Activated CD4-positive, alpha-beta T cell treated with anti-CD3 and anti-CD28 coated beads for 36 hours (primary cell): Measurements from ENCODE around the gene FAM228B. TPM values are rescaled to one million over a fixed set of nuclear protein-coding genes. Genes with fewer than 3 reads are reported as not detected.
A peak's percentile ranks its signal among the peaks of the same experiment; 100 is the strongest.

ENCODE experiments used
- ATAC-seq: fragments of 200-7000 bp; cut with Tn5 transposase; one replicate; pipeline ENCODE4 v1.10.0; 2021; ENCODE audit warnings: mild to moderate bottlenecking, moderate library complexity
- CTCF ChIA-PET: fragments of 350-600 bp; sonication (Branson Sonifier 250); formaldehyde crosslinking; loops from one replicate; lab custom pipeline; 2021; ENCODE audit warnings: antibody characterized with exemption; lab: Charles Lee
- POLR2A ChIA-PET: fragments of 350-600 bp; sonication (Branson Sonifier 250); formaldehyde crosslinking; loops from one replicate; lab custom pipeline; 2021; ENCODE audit warnings: antibody characterized with exemption, inconsistent platforms; lab: Charles Lee
- DNase-seq: peaks from one replicate; pipeline ENCODE4 v3.0.0-alpha.2; 2020
- H3K27ac Mint-ChIP-seq: one replicate; pipeline ENCODE4 v1.8.0; 2021; ENCODE audit warnings: mixed read lengths
- H3K27me3 Mint-ChIP-seq: one replicate; pipeline ENCODE4 v1.8.0; 2021; ENCODE audit warnings: mixed read lengths
- H3K36me3 Mint-ChIP-seq: one replicate; pipeline ENCODE4 v1.8.0; 2021; ENCODE audit warnings: low read depth, mixed read lengths
- H3K4me1 Mint-ChIP-seq: one replicate; pipeline ENCODE4 v1.8.0; 2021; ENCODE audit warnings: mixed read lengths
- H3K4me3 Mint-ChIP-seq: one replicate; pipeline ENCODE4 v1.8.0; 2021; ENCODE audit warnings: mild to moderate bottlenecking, moderate library complexity, mixed read lengths
- H3K9me3 Mint-ChIP-seq: one replicate; pipeline ENCODE4 v1.8.0; 2021; ENCODE audit warnings: low read depth, mixed read lengths
- intact Hi-C, 2 experiments: fragments of 100-400 bp; cut with DNase I in 1 of 2; cut with micrococcal nuclease in 1 of 2; formaldehyde crosslinking; loops; one replicate each; pipeline versions ENCODE4 v1.14.2 to v1.15.1; 2022 to 2024; cut with DNase I, micrococcal nuclease
- total RNA-seq, 2 experiments: library from RNA; stranded (reverse); gene quantifications; one replicate each; pipeline ENCODE4 v1.2.3, GENCODE V29; 2021

The FAM228B gene
- total RNA-seq, 2 experiments from 2014 or later = 5.2 to 10.5 TPM

- ChIA-PET CTCF (interaction anchor here (0.8 kb wide), 1 partner anchor 174 kb away, joined by 3 read pairs; no protein-coding TSS in a partner anchor), POLR2A (no interaction called here)
- no peak for DNase-seq
- no peaks in the 10 kb centered on the region for H3K27me3 Mint-ChIP-seq
- no peak overlapping the region for H3K4me3 Mint-ChIP-seq
- peaks cover 1% of the 10 kb centered on the region for H3K4me1 Mint-ChIP-seq
- H3K9me3 Mint-ChIP-seq = no peaks in the 10 kb centered on the region
- intact Hi-C loops = no loop called here
- ATAC-seq = no peak
- no peak overlapping the region for H3K27ac Mint-ChIP-seq
- H3K36me3 Mint-ChIP-seq = peaks cover 28% of the 10 kb centered on the region
Observed at GRCh38 chr2:24210106-24210455, 86.8 kb downstream of the FAM228B start.

GRCh38 chr2:24210723-24211122 lies 87.5 kb downstream of the FAM228B start:
- Mint-ChIP-seq H3K4me3 (no peak overlapping the region), H3K9me3 (no peaks in the 10 kb centered on the region), H3K27me3 (no peaks in the 10 kb centered on the region), H3K36me3 (peaks cover 25% of the 10 kb centered on the region), H3K27ac (no peak overlapping the region), H3K4me1 (peaks cover 3% of the 10 kb centered on the region)
- ChIA-PET CTCF (no interaction called here), POLR2A (no interaction called here)
- ATAC-seq (no peak), DNase-seq (no peak)
- intact Hi-C loops = no loop called here

GRCh38 chr2:24211408-24211807 lies 88.1 kb downstream of the FAM228B start:
- POLR2A ChIA-PET = no interaction called here
- H3K36me3 Mint-ChIP-seq = peaks cover 30% of the 10 kb centered on the region
- H3K4me1 Mint-ChIP-seq = peaks cover 3% of the 10 kb centered on the region
- ATAC-seq (no peak), DNase-seq (no peak)
- no peak overlapping the region for H3K27ac Mint-ChIP-seq
- no peaks in the 10 kb centered on the region for H3K27me3 Mint-ChIP-seq
- intact Hi-C loops = no loop called here
- no peak overlapping the region for H3K4me3 Mint-ChIP-seq
- CTCF ChIA-PET = interaction anchor here (0.6 to 1.1 kb wide), 2 partner anchors 92 to 128 kb away, joined by 3 to 5 read pairs; no protein-coding TSS in a partner anchor
- H3K9me3 Mint-ChIP-seq = no peaks in the 10 kb centered on the region

GRCh38 chr2:24214880-24215279 lies 91.6 kb downstream of the FAM228B start:
- no peak overlapping the region for H3K4me3 Mint-ChIP-seq
- H3K36me3 Mint-ChIP-seq = peaks cover 18% of the 10 kb centered on the region
- intact Hi-C loops = no loop called here
- ATAC-seq (peak; percentile 96), DNase-seq (peak; percentile 18)
- no peaks in the 10 kb centered on the region for H3K27me3 Mint-ChIP-seq
- CTCF ChIA-PET = no interaction called here
- H3K27ac Mint-ChIP-seq = no peak overlapping the region
- POLR2A ChIA-PET = no interaction called here
- peaks cover 3% of the 10 kb centered on the region for H3K4me1 Mint-ChIP-seq
- no peaks in the 10 kb centered on the region for H3K9me3 Mint-ChIP-seq

Other genes starting within 250 kb of the FAM228B start
- gene ATAD2B, start 196.3 kb upstream of the FAM228B start, total RNA-seq = 10 to 100 TPM; 10.9 to 12.7 TPM
- gene UBXN2A, start 183.0 kb upstream of the FAM228B start, total RNA-seq = 10 to 100 TPM in 1 of 2 experiments, 1 to 10 TPM in 1; 9.1 to 10.5 TPM
- gene MFSD2B, start 113.4 kb upstream of the FAM228B start, total RNA-seq = not detected
- gene WDCP, start 76.1 kb upstream of the FAM228B start, total RNA-seq = 10 to 100 TPM; 13.2 to 21.5 TPM
- gene FKBP1B, start 73.7 kb upstream of the FAM228B start, total RNA-seq = 1 to 10 TPM; 1.4 to 1.7 TPM
- gene SF3B6, start 47.1 kb upstream of the FAM228B start, total RNA-seq = 100 to 1,000 TPM; 128 to 143 TPM
- 1 to 10 TPM; 1.0 to 1.2 TPM for gene TP53I3, start 38.6 kb upstream of the FAM228B start, total RNA-seq
- under 1 TPM in 1 of 2 experiments, not detected in 1; 0.30 TPM for gene PFN4, start 135 bp upstream of the FAM228B start, total RNA-seq
- under 1 TPM; 0.16 to 0.28 TPM for gene FAM228A, start 51.6 kb downstream of the FAM228B start, total RNA-seq
- 10 to 100 TPM; 46.0 to 49.6 TPM for gene ITSN2, start 237.1 kb downstream of the FAM228B start, total RNA-seq